Measurements from ENCODE around the gene GLMP.
A peak's percentile ranks its signal among the peaks of the same experiment; 100 is the strongest.

GLMP gene

GRCh38 chr1:156316909-156317308 lies 21.4 kb upstream of the GLMP start:
- H3K27ac ChIP-seq (ENCODE audit: low read length): no peak overlapping the region
- H3K9me3 ChIP-seq (ENCODE audit: control insufficient read depth in 1 of 2, low read length in 2 of 2): no peaks in the 10 kb centered on the region
- H3K4me3 ChIP-seq (ENCODE audit: low read depth in 1 of 2, low read length in 2 of 2): no peak overlapping the region
- H3K4me1 ChIP-seq (ENCODE audit: control insufficient read depth in 1 of 2, insufficient read depth in 2 of 2, low read length in 2 of 2): no peaks in the 10 kb centered on the region
- H3K27me3 ChIP-seq (ENCODE audit: low read depth, low read length): no peaks in the 10 kb centered on the region
- peaks cover 47 to 95% of the 10 kb centered on the region in 2 donors for H3K36me3 ChIP-seq (ENCODE audit: control insufficient read depth in 1 of 2, insufficient read depth in 2 of 2, low read length in 2 of 2)

GRCh38 chr1:156310962-156311361 lies 15.5 kb upstream of the GLMP start:
- Histone ChIP-seq H3K27me3 (ENCODE audit: low read depth, low read length) (no peaks in the 10 kb centered on the region), H3K27ac (ENCODE audit: low read length) (no peak overlapping the region), H3K4me3 (ENCODE audit: low read depth in 1 of 2, low read length in 2 of 2) (no peak overlapping the region), H3K4me1 (ENCODE audit: control insufficient read depth in 1 of 2, insufficient read depth in 2 of 2, low read length in 2 of 2) (no peaks in the 10 kb centered on the region), H3K9me3 (ENCODE audit: control insufficient read depth in 1 of 2, low read length in 2 of 2) (no peaks in the 10 kb centered on the region), H3K36me3 (ENCODE audit: control insufficient read depth in 1 of 2, insufficient read depth in 2 of 2, low read length in 2 of 2) (peaks cover 44 to 86% of the 10 kb centered on the region in 2 donors)

- Histone ChIP-seq H3K4me3 (ENCODE audit: low read depth in 1 of 2, low read length in 2 of 2) (no peak overlapping the region), H3K27ac (ENCODE audit: low read length) (no peak overlapping the region), H3K27me3 (ENCODE audit: low read depth, low read length) (no peaks in the 10 kb centered on the region), H3K9me3 (ENCODE audit: control insufficient read depth in 1 of 2, low read length in 2 of 2) (no peaks in the 10 kb centered on the region), H3K36me3 (ENCODE audit: control insufficient read depth in 1 of 2, insufficient read depth in 2 of 2, low read length in 2 of 2) (peaks cover 34 to 66% of the 10 kb centered on the region in 2 donors), H3K4me1 (ENCODE audit: control insufficient read depth in 1 of 2, insufficient read depth in 2 of 2, low read length in 2 of 2) (no peaks in the 10 kb centered on the region)
Measured at GRCh38 chr1:156308078-156308477, 12.6 kb upstream of the GLMP start.

GRCh38 chr1:156305215-156305614 lies 9.7 kb upstream of the GLMP start:
- Histone ChIP-seq H3K36me3 (ENCODE audit: control insufficient read depth in 1 of 2, insufficient read depth in 2 of 2, low read length in 2 of 2) (peaks cover 22 to 39% of the 10 kb centered on the region in 2 donors), H3K4me3 (ENCODE audit: low read depth in 1 of 2, low read length in 2 of 2) (no peak overlapping the region), H3K4me1 (ENCODE audit: control insufficient read depth in 1 of 2, insufficient read depth in 2 of 2, low read length in 2 of 2) (no peaks in the 10 kb centered on the region), H3K27ac (ENCODE audit: low read length) (no peak overlapping the region), H3K27me3 (ENCODE audit: low read depth, low read length) (no peaks in the 10 kb centered on the region), H3K9me3 (ENCODE audit: control insufficient read depth in 1 of 2, low read length in 2 of 2) (no peaks in the 10 kb centered on the region)

GRCh38 chr1:156303241-156303640 lies 7.8 kb upstream of the GLMP start:
- no peak overlapping the region for H3K4me3 ChIP-seq (ENCODE audit: low read depth in 1 of 2, low read length in 2 of 2)
- peaks cover 7 to 19% of the 10 kb centered on the region in 2 donors for H3K36me3 ChIP-seq (ENCODE audit: control insufficient read depth in 1 of 2, insufficient read depth in 2 of 2, low read length in 2 of 2)
- no peaks in the 10 kb centered on the region for H3K4me1 ChIP-seq (ENCODE audit: control insufficient read depth in 1 of 2, insufficient read depth in 2 of 2, low read length in 2 of 2)
- no peak overlapping the region for H3K27ac ChIP-seq (ENCODE audit: low read length)
- H3K27me3 ChIP-seq (ENCODE audit: low read depth, low read length): no peaks in the 10 kb centered on the region
- no peaks in the 10 kb centered on the region for H3K9me3 ChIP-seq (ENCODE audit: control insufficient read depth in 1 of 2, low read length in 2 of 2)

GRCh38 chr1:156298852-156299357 lies 3.4 kb upstream of the GLMP start, which contains the start of gene VHLL:
Gene VHLL (minus strand): TSS chr1:156299307. CDS start chr1:156299189, 118 bp downstream.
- H3K27ac ChIP-seq (ENCODE audit: low read length): no peak within 1 kb of the TSS
- no peaks in the 10 kb centered on the region for H3K36me3 ChIP-seq (ENCODE audit: control insufficient read depth in 1 of 2, insufficient read depth in 2 of 2, low read length in 2 of 2)
- H3K4me1 ChIP-seq (ENCODE audit: control insufficient read depth in 1 of 2, insufficient read depth in 2 of 2, low read length in 2 of 2): peaks cover 6 to 14% of the 10 kb centered on the region in 2 donors

GRCh38 chr1:156293895-156294294 lies 1.6 kb downstream of the GLMP start:
- Histone ChIP-seq H3K36me3 (ENCODE audit: control insufficient read depth in 1 of 2, insufficient read depth in 2 of 2, low read length in 2 of 2) (peaks cover 2 to 7% of the 10 kb centered on the region in 2 donors), H3K27ac (ENCODE audit: low read length) (no peak overlapping the region), H3K4me1 (ENCODE audit: control insufficient read depth in 1 of 2, insufficient read depth in 2 of 2, low read length in 2 of 2) (peaks cover 6 to 14% of the 10 kb centered on the region in 2 donors), H3K27me3 (ENCODE audit: low read depth, low read length) (no peaks in the 10 kb centered on the region), H3K4me3 (ENCODE audit: low read depth in 1 of 2, low read length in 2 of 2) (no peak overlapping the region), H3K9me3 (ENCODE audit: control insufficient read depth in 1 of 2, low read length in 2 of 2) (no peaks in the 10 kb centered on the region)

More at GRCh38 chr1:156298852-156299357, 3.4 kb upstream of the GLMP start, which contains the start of gene VHLL:
- Histone ChIP-seq H3K27me3 (ENCODE audit: low read depth, low read length) (no peaks in the 10 kb centered on the region), H3K9me3 (ENCODE audit: control insufficient read depth in 1 of 2, low read length in 2 of 2) (no peaks in the 10 kb centered on the region), H3K4me3 (ENCODE audit: low read depth in 1 of 2, low read length in 2 of 2) (no peak within 1 kb of the TSS)

- Histone ChIP-seq H3K9me3 (ENCODE audit: control insufficient read depth in 1 of 2, low read length in 2 of 2) (no peaks in the 10 kb centered on the region), H3K36me3 (ENCODE audit: control insufficient read depth in 1 of 2, insufficient read depth in 2 of 2, low read length in 2 of 2) (peaks cover 7 to 8% of the 10 kb centered on the region in 2 donors), H3K4me3 (ENCODE audit: low read depth in 1 of 2, low read length in 2 of 2) (no peak overlapping the region), H3K27ac (ENCODE audit: low read length) (no peak overlapping the region), H3K4me1 (ENCODE audit: control insufficient read depth in 1 of 2, insufficient read depth in 2 of 2, low read length in 2 of 2) (peaks cover 6 to 14% of the 10 kb centered on the region in 2 donors), H3K27me3 (ENCODE audit: low read depth, low read length) (no peaks in the 10 kb centered on the region)
Measured at GRCh38 chr1:156293098-156293434, 2.4 kb downstream of the GLMP start.

- peak overlapping the region; percentile 66 to 72 for H3K4me3 ChIP-seq (ENCODE audit: low read depth in 1 of 2, low read length in 2 of 2)
- peaks cover 7 to 8% of the 10 kb centered on the region in 2 donors for H3K36me3 ChIP-seq (ENCODE audit: control insufficient read depth in 1 of 2, insufficient read depth in 2 of 2, low read length in 2 of 2)
- peak overlapping the region; percentile 79 for H3K27ac ChIP-seq (ENCODE audit: low read length)
- H3K4me1 ChIP-seq (ENCODE audit: control insufficient read depth in 1 of 2, insufficient read depth in 2 of 2, low read length in 2 of 2): peaks cover 6 to 14% of the 10 kb centered on the region in 2 donors
- no peaks in the 10 kb centered on the region for H3K9me3 ChIP-seq (ENCODE audit: control insufficient read depth in 1 of 2, low read length in 2 of 2)
- H3K27me3 ChIP-seq (ENCODE audit: low read depth, low read length): no peaks in the 10 kb centered on the region
Measured at GRCh38 chr1:156291226-156292061, 4.0 kb downstream of the GLMP start.

- H3K27me3 ChIP-seq (ENCODE audit: low read depth, low read length): no peaks in the 10 kb centered on the region
- no peaks in the 10 kb centered on the region for H3K9me3 ChIP-seq (ENCODE audit: control insufficient read depth in 1 of 2, low read length in 2 of 2)
- peaks cover 7 to 8% of the 10 kb centered on the region in 2 donors for H3K36me3 ChIP-seq (ENCODE audit: control insufficient read depth in 1 of 2, insufficient read depth in 2 of 2, low read length in 2 of 2)
- peaks cover 4 to 6% of the 10 kb centered on the region in 2 donors for H3K4me1 ChIP-seq (ENCODE audit: control insufficient read depth in 1 of 2, insufficient read depth in 2 of 2, low read length in 2 of 2)
- no peak overlapping the region for H3K4me3 ChIP-seq (ENCODE audit: low read depth in 1 of 2, low read length in 2 of 2)
- no peak overlapping the region for H3K27ac ChIP-seq (ENCODE audit: low read length)
Measured at GRCh38 chr1:156289857-156290256, 5.6 kb downstream of the GLMP start.

GRCh38 chr1:156286061-156286460 lies 9.4 kb downstream of the GLMP start:
- H3K4me3 ChIP-seq (ENCODE audit: low read depth in 1 of 2, low read length in 2 of 2): no peak overlapping the region
- no peaks in the 10 kb centered on the region for H3K27me3 ChIP-seq (ENCODE audit: low read depth, low read length)
- no peaks in the 10 kb centered on the region for H3K9me3 ChIP-seq (ENCODE audit: control insufficient read depth in 1 of 2, low read length in 2 of 2)
- no peak overlapping the region for H3K27ac ChIP-seq (ENCODE audit: low read length)
- H3K36me3 ChIP-seq (ENCODE audit: control insufficient read depth in 1 of 2, insufficient read depth in 2 of 2, low read length in 2 of 2): peaks cover 0 to 11% of the 10 kb centered on the region in 2 donors
- H3K4me1 ChIP-seq (ENCODE audit: control insufficient read depth in 1 of 2, insufficient read depth in 2 of 2, low read length in 2 of 2): peaks cover 16 to 23% of the 10 kb centered on the region in 2 donors

Data from muscle layer of duodenum (tissue), 2 donors.